Lower leg skin (tissue), 3 donors: Measurements from ENCODE around the gene SMOC2.

Experiments used
- CTCF ChIP-seq, 3 donors: fragments of 450-650 bp; IDR thresholded peaks; one replicate each; pipeline ENCODE4 v1.5.1; 2016; ENCODE audit warnings: antibody characterized with exemption in 3 of 3, mild to moderate bottlenecking in 3 of 3, moderate library complexity in 2 of 3
- POLR2A ChIP-seq, 2 donors: fragments of 450-650 bp; IDR thresholded peaks; one replicate each; pipeline ENCODE4 v1.6.1; 2016 to 2017; ENCODE audit warnings: antibody characterized with exemption in 2 of 2, mild to moderate bottlenecking in 1 of 2, moderate library complexity in 1 of 2

GRCh38 chr6:168438783-168439520 lies 2.0 kb upstream of the SMOC2 start:
- no peak for TF ChIP-seq CTCF (IDR thresholded peaks at IDR 0.05)
- TF ChIP-seq POLR2A (IDR thresholded peaks at IDR 0.05), result no peak
